NT2/D1 (cell line): Measurements from ENCODE around the gene OSBPL10.

ENCODE experiments used
- SUZ12 ChIP-seq: IDR thresholded peaks from 2 replicates; pipeline ENCODE4 v1.6.1; 2011; ENCODE audit not compliant: insufficient read length, insufficient read depth; ENCODE audit errors: extremely low read depth
- YY1 ChIP-seq: IDR thresholded peaks from 2 replicates; pipeline ENCODE4 v1.6.1; 2011; ENCODE audit not compliant: insufficient read length, insufficient read depth

- TF ChIP-seq YY1 = no peak
- no peak for TF ChIP-seq SUZ12
These were observed 24.0 kb downstream of the OSBPL10 start for GRCh38 chr3:31957106-31957505.
